Measurements from ENCODE around the gene MTG1.
"Not testable (repeated sequence)": the region's sequence is repeated elsewhere in the genome, so short reads cannot be mapped to it uniquely, and the experiment has no call there.

Gene MTG1

GRCh38 chr10:133438711-133439273, 44.8 kb downstream of the MTG1 start:
- in situ Hi-C loops (cut with HindIII; ENCODE audit: low sequenced_read_pairs), result no loop called here
- no peak for DNase-seq (ENCODE audit: low read depth, low spot score)

DNA sequence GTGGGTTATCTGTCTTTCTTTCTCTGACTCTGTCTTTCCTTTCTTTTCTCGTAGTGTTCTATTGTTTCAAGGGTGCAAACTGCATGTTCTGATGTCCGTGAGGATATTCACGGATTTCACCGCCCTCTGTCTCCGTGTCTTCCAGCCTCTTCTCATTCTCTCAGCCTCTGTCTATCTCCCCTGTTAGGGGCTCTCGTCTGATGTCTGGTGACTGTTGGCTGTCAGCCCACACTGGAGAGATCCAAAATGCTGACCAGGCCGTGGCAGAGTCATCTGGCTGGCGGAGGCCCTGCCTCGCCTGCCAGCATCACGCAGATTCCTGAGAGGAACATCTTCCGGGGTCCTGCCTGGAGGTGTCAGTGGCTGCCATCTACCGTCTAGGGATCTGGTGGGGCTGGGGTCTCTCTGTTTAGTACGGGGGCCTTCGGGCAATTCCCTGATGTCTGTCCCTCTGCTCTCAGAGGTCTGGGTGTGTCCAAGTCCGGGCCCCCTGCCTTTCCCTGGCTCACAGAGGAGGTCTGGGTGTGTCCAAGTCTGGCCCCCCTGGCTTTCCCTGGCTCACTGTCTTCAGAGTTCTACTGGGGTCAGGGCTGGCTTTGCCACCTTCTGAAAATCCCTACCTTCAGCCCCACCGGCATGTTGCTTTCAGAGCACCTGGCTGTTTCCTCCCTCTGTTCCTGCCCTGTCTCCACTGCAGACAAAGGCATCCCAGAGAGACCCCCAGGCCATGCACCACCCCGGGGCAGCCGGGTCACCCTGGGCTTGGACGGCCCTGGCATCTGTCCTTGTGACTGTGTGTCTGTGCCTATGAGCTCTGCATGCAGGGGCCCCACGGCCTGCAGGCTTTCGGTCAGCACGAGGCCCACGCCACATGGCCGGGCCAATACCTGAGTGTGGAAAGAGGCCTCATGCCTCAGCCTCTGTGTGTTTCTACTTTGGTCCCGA, 45.8 kb downstream of the MTG1 start:
- no peak for DNase-seq (ENCODE audit: low read depth, low spot score)
- in situ Hi-C loops (cut with HindIII; ENCODE audit: low sequenced_read_pairs), result no loop called here
- TF ChIP-seq, protein P1, sequence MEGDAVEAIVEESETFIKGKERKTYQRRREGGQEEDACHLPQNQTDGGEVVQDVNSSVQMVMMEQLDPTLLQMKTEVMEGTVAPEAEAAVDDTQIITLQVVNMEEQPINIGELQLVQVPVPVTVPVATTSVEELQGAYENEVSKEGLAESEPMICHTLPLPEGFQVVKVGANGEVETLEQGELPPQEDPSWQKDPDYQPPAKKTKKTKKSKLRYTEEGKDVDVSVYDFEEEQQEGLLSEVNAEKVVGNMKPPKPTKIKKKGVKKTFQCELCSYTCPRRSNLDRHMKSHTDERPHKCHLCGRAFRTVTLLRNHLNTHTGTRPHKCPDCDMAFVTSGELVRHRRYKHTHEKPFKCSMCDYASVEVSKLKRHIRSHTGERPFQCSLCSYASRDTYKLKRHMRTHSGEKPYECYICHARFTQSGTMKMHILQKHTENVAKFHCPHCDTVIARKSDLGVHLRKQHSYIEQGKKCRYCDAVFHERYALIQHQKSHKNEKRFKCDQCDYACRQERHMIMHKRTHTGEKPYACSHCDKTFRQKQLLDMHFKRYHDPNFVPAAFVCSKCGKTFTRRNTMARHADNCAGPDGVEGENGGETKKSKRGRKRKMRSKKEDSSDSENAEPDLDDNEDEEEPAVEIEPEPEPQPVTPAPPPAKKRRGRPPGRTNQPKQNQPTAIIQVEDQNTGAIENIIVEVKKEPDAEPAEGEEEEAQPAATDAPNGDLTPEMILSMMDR (IDR thresholded peaks at IDR 0.05; ENCODE audit: low read depth, low read length), result no peak
- H3K4me3 ChIP-seq (ENCODE audit: low read depth, low read length), result no peak overlapping the region

More at GRCh38 chr10:133438711-133439273, 44.8 kb downstream of the MTG1 start:
- H3K4me3 ChIP-seq (ENCODE audit: low read depth, low read length), result no peak overlapping the region
- TF ChIP-seq, protein P1 (IDR thresholded peaks at IDR 0.05; ENCODE audit: low read depth, low read length), result no peak

DNA sequence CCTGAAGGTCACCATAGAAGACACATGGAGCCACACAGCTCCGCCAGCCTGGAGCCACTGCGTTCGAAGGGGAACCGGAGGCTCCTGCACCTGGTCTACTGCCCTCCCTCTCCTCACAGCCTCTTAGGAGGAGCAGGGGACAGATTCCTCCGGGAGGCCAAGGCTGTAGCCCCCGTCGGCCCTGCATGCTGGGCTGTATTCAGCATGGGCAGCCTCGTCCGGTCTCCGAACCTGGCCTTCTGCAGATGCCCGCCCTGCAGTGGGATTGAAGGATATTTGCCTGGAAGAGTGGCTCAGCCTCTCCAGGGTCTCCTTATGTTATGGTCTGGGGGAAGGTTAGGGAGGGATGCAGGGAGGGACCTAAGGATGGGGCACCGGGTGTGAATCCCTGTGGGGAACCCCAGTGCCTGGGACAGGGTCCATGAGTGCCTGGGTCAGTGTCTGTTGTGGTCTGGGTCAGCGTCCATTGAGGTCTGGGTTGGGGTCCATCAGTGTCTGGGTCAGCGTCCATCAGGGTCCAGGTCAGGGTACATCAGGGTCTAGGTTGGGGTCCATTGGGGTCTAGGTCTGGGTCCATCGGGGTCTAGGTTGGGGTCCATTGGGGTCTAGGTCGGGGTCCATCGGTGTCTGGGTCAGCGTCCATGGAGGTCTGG, 46.8 kb downstream of the MTG1 start:
- TF ChIP-seq, protein P1 (IDR thresholded peaks at IDR 0.05; ENCODE audit: low read depth, low read length), result no peak
- in situ Hi-C loops (cut with HindIII; ENCODE audit: low sequenced_read_pairs), result no loop called here
- DNase-seq (ENCODE audit: low read depth, low spot score), result no peak
- H3K4me3 ChIP-seq (ENCODE audit: low read depth, low read length), result no peak overlapping the region

GRCh38 chr10:133441356-133441755, 47.4 kb downstream of the MTG1 start:
- in situ Hi-C loops (cut with HindIII; ENCODE audit: low sequenced_read_pairs); H3K4me3 ChIP-seq (ENCODE audit: low read depth, low read length); DNase-seq (ENCODE audit: low read depth, low spot score): not testable (repeated sequence)

DNA sequence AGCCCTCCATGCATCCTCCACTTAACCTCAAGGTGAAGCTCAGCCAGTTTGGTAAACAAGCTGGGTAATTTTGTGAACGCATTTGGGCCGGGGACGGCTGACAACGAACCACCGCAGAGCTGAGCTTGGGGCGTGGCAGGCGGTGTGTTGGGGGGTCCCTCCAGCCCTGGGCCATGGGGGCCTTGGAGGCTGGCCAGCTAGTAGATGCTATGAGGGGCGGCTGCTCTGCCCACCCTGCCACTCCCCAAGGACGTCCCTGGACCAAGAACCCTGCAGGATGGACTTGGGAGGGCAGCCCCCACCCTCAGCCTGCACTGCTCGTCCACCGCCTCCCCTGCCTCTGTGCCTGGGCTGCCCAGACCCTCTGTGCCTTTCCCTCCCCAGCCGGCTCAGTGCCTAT, 47.8 kb downstream of the MTG1 start:
- no peak for DNase-seq (ENCODE audit: low read depth, low spot score)
- H3K4me3 ChIP-seq (ENCODE audit: low read depth, low read length), result no peak overlapping the region
- in situ Hi-C loops (cut with HindIII; ENCODE audit: low sequenced_read_pairs), result no loop called here
- TF ChIP-seq, protein P1 (IDR thresholded peaks at IDR 0.05; ENCODE audit: low read depth, low read length), result no peak

- H3K4me3 ChIP-seq (ENCODE audit: low read depth, low read length), result no peak overlapping the region
- no peak for DNase-seq (ENCODE audit: low read depth, low spot score)
- in situ Hi-C loops (cut with HindIII; ENCODE audit: low sequenced_read_pairs), result no loop called here
- TF ChIP-seq, protein P1 (IDR thresholded peaks at IDR 0.05; ENCODE audit: low read depth, low read length), result no peak
Measured at GRCh38 chr10:133442191-133442966, 48.4 kb downstream of the MTG1 start.
